BJ (cell line): Measurements from ENCODE around the gene KHDC4. TPM values are rescaled to one million over a fixed set of nuclear protein-coding genes. Genes with fewer than 3 reads are reported as not detected.

Experiments used
- CTCF ChIA-PET: fragments of 350-600 bp; formaldehyde crosslinking; extraction: SDS; loops from one replicate; lab custom pipeline; 2021; ENCODE audit warnings: antibody characterized with exemption, inconsistent platforms; lab: Yijun Ruan, JAX
- POLR2A ChIA-PET: fragments of 300-600 bp; sonication (Branson Sonifier 250); formaldehyde crosslinking; extraction: SDS; loops from one replicate; lab custom pipeline; 2021; ENCODE audit warnings: antibody characterized with exemption; lab: Charles Lee
- DNase-seq: peaks from one replicate; pipeline ENCODE4 v3.0.0-alpha.2; 2011; ENCODE audit warnings: low read depth
- H3K27me3 ChIP-seq: 2 replicates; pipeline ENCODE4 v1.6.0; 2011; ENCODE audit warnings: low read length; ENCODE audit not compliant: control insufficient read depth, insufficient read depth
- H3K36me3 ChIP-seq: 2 replicates; pipeline ENCODE4 v1.5.1; 2011; ENCODE audit warnings: low read length; ENCODE audit not compliant: control insufficient read depth, insufficient read depth
- H3K4me3 ChIP-seq: 2 replicates; pipeline ENCODE4 v1.5.1; 2011; ENCODE audit warnings: low read depth, mild to moderate bottlenecking, control low read depth, low read length
- polyA plus RNA-seq: library from polyadenylated mRNA; depleted of rRNA; stranded (reverse); fragments of >200 nt; gene quantifications from 2 replicates; pipeline ENCODE4 v1.2.3, GENCODE V29; 2011
- TF ChIP-seq, protein P1 (sequence below): IDR thresholded peaks from 2 replicates; pipeline ENCODE4 v1.5.1; 2011; ENCODE audit warnings: low read depth, mild to moderate bottlenecking, control low read depth, inconsistent platforms, low read length, moderate library complexity; ENCODE audit not compliant: insufficient read depth

Gene KHDC4
- polyA plus RNA-seq, 1 experiment = 39.0 TPM

GRCh38 chr1:155893389-155894142 is 40.6 kb downstream of the KHDC4 start:
- no peak overlapping the region for H3K4me3 ChIP-seq
- TF ChIP-seq, protein P1, sequence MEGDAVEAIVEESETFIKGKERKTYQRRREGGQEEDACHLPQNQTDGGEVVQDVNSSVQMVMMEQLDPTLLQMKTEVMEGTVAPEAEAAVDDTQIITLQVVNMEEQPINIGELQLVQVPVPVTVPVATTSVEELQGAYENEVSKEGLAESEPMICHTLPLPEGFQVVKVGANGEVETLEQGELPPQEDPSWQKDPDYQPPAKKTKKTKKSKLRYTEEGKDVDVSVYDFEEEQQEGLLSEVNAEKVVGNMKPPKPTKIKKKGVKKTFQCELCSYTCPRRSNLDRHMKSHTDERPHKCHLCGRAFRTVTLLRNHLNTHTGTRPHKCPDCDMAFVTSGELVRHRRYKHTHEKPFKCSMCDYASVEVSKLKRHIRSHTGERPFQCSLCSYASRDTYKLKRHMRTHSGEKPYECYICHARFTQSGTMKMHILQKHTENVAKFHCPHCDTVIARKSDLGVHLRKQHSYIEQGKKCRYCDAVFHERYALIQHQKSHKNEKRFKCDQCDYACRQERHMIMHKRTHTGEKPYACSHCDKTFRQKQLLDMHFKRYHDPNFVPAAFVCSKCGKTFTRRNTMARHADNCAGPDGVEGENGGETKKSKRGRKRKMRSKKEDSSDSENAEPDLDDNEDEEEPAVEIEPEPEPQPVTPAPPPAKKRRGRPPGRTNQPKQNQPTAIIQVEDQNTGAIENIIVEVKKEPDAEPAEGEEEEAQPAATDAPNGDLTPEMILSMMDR = no peak

DNA sequence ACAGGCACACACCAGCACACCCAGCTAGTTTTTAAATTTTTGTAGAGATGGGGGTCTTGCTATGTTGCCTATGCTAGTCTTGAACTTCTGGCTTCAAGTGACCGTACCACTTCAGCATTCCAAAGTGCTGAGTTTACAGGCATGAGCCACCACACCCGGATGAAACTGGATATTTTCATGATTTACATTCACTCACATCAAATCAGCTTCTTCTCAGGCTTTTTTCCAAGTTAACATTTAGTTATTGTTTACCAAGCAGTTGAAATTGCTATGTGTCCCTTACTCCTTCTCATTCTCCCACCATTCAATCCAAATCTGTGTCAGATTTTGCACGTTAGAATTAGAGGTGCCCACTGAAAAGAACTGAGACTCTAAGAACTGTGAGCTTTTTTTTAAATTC is 41.4 kb downstream of the KHDC4 start:
- ChIA-PET CTCF (interaction anchor here (1.2 kb wide), 1 partner anchor 11 kb away, joined by 5 read pairs; no protein-coding TSS in a partner anchor), POLR2A (interaction anchor here (1.0 to 1.6 kb wide), 2 partner anchors 10 to 33 kb away, joined by 5 to 9 read pairs; partner anchors contain the start of gene SYT11)
- H3K36me3 ChIP-seq = 0 out of 2 replicates have a peak, but pooled peaks cover 1% of the 10 kb centered on the region
- TF ChIP-seq, protein P1 = no peak
- no peak overlapping the region for H3K4me3 ChIP-seq
- DNase-seq = no peak
- H3K27me3 ChIP-seq = no peaks in the 10 kb centered on the region

More at GRCh38 chr1:155893389-155894142, 40.6 kb downstream of the KHDC4 start:
- Histone ChIP-seq H3K36me3 (0 out of 2 replicates have a peak, but pooled peaks cover 1% of the 10 kb centered on the region), H3K27me3 (no peaks in the 10 kb centered on the region)
- CTCF ChIA-PET = interaction anchor here (1.2 to 1.6 kb wide), 2 partner anchors 11 to 39 kb away, joined by 3 to 5 read pairs; no protein-coding TSS in a partner anchor
- DNase-seq = peak; percentile 71
- POLR2A ChIA-PET = interaction anchor here (1.0 to 1.6 kb wide), 2 partner anchors 11 to 34 kb away, joined by 5 to 9 read pairs; partner anchors contain the start of gene SYT11

DNA sequence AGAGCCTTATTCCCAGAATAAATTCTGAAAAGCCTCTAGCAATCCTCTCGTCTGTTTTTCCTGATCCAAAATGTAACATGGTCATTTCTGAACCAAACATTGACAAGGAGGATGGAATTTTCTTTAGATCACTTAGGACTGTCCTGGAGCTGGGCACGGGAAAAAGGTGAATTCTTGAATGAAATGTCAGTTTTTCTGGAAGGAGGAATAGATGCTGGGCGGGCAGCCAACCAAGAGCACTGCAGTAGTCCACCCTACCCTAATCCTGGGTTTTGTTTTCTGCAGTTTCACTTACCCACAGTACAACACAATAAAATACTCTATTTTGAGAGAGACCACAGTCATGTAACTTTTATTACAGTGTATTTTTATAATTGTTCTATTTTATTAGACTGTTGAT is 44.0 kb downstream of the KHDC4 start:
- ChIA-PET POLR2A (no interaction called here), CTCF (no interaction called here)
- H3K36me3 ChIP-seq = no peaks in the 10 kb centered on the region
- no peaks in the 10 kb centered on the region for H3K27me3 ChIP-seq
- DNase-seq = no peak
- TF ChIP-seq, protein P1 = no peak
- no peak overlapping the region for H3K4me3 ChIP-seq

DNA sequence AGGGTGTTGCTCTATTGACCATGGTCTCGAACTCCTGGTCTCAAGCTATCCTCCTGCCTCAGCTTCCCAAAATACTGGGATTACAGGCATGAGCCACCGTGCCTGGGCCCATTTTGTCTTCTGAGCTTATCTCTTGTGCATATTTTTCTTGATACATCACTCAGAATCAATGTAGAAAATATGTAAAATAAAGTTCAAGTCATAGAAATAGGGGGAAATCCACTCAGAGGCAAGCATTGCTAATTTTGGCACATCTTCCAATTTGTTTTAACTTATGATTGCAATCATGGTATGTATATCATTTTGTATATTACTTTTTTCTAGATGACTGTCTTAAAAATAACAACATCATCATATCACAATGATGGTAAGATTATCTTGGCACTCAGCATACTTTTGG is 44.6 kb downstream of the KHDC4 start:
- CTCF ChIA-PET = interaction anchor here (0.7 kb wide), 1 partner anchor 54 kb away, joined by 4 read pairs; no protein-coding TSS in a partner anchor
- no peaks in the 10 kb centered on the region for H3K36me3 ChIP-seq
- H3K4me3 ChIP-seq = no peak overlapping the region
- no peak for DNase-seq
- TF ChIP-seq, protein P1 = no peak
- H3K27me3 ChIP-seq = no peaks in the 10 kb centered on the region
- POLR2A ChIA-PET = no interaction called here

GRCh38 chr1:155888481-155888880 is 45.7 kb downstream of the KHDC4 start:
- POLR2A ChIA-PET = no interaction called here
- TF ChIP-seq, protein P1 = no peak
- no peak for DNase-seq
- Histone ChIP-seq H3K27me3 (no peaks in the 10 kb centered on the region), H3K36me3 (no peaks in the 10 kb centered on the region), H3K4me3 (no peak overlapping the region)
- CTCF ChIA-PET = no interaction called here
